ENCODE measurements around the gene OR10H1. TPM values are rescaled to one million over a fixed set of nuclear protein-coding genes. Genes with fewer than 3 reads are reported as not detected.
"Not testable (repeated sequence)": the region's sequence is repeated elsewhere in the genome, so short reads cannot be mapped to it uniquely, and the experiment has no call there.

The OR10H1 gene
- total RNA-seq, 4 donors from 2014 or later = not detected

- 76% methylated on average over 6 of the region's 6 CpGs for WGBS
- Histone ChIP-seq H3K36me3 (no peaks in the 10 kb centered on the region), H3K9me3 (no peaks in the 10 kb centered on the region), H3K4me1 (no peaks in the 10 kb centered on the region), H3K4me3 (no peak overlapping the region), H3K27me3 (peaks cover 0 to 43% (median 0%) of the 10 kb centered on the region in 4 donors), H3K27ac (replicated peaks in 1 of 4) (no peak overlapping the region)
- TF ChIP-seq CTCF (IDR thresholded peaks at IDR 0.05) (no peak), POLR2AphosphoS5 (IDR thresholded peaks at IDR 0.05) (no peak), POLR2A (IDR thresholded peaks at IDR 0.05; ENCODE audit: low read depth) (no peak), EP300 (IDR thresholded peaks at IDR 0.05) (no peak)
- DNase-seq (ENCODE audit: extremely low spot score) = no peak
- intact Hi-C loops (cut with DNase I) = no loop called here
Measured at GRCh38 chr19:15860522-15860921, 45.1 kb upstream of the OR10H1 start.

GRCh38 chr19:15859187-15859586, 43.7 kb upstream of the OR10H1 start:
- H3K27me3 ChIP-seq = peaks cover 0 to 37% (median 0%) of the 10 kb centered on the region in 4 donors
- no peak for TF ChIP-seq POLR2AphosphoS5 (IDR thresholded peaks at IDR 0.05)
- no peak for TF ChIP-seq CTCF (IDR thresholded peaks at IDR 0.05)
- no peak for TF ChIP-seq EP300 (IDR thresholded peaks at IDR 0.05)
- no peak for TF ChIP-seq POLR2A (IDR thresholded peaks at IDR 0.05; ENCODE audit: low read depth)
- H3K36me3 ChIP-seq = no peaks in the 10 kb centered on the region
- H3K4me1 ChIP-seq = no peaks in the 10 kb centered on the region
- no peak overlapping the region for H3K4me3 ChIP-seq
- no peaks in the 10 kb centered on the region for H3K9me3 ChIP-seq
- H3K27ac ChIP-seq (replicated peaks in 1 of 4) = no peak overlapping the region
- intact Hi-C loops (cut with DNase I) = no loop called here
- 73% methylated on average over 6 of the region's 6 CpGs for WGBS
- no peak for DNase-seq (ENCODE audit: extremely low spot score)

GRCh38 chr19:15850385-15850784, 34.9 kb upstream of the OR10H1 start:
- no peaks in the 10 kb centered on the region for H3K4me1 ChIP-seq
- no peak overlapping the region for H3K27ac ChIP-seq (replicated peaks in 1 of 4)
- intact Hi-C loops (cut with DNase I) = no loop called here
- WGBS = 71% methylated on average over 3 of the region's 3 CpGs
- no peak overlapping the region for H3K4me3 ChIP-seq
- peaks cover 0 to 6% (median 0%) of the 10 kb centered on the region in 4 donors for H3K9me3 ChIP-seq
- TF ChIP-seq CTCF (IDR thresholded peaks at IDR 0.05) (no peak), EP300 (IDR thresholded peaks at IDR 0.05) (no peak), POLR2A (IDR thresholded peaks at IDR 0.05; ENCODE audit: low read depth) (no peak), POLR2AphosphoS5 (IDR thresholded peaks at IDR 0.05) (no peak)
- no peaks in the 10 kb centered on the region for H3K36me3 ChIP-seq
- peaks cover 0 to 8% (median 0%) of the 10 kb centered on the region in 4 donors for H3K27me3 ChIP-seq
- no peak for DNase-seq (ENCODE audit: extremely low spot score)

- TF ChIP-seq POLR2A (IDR thresholded peaks at IDR 0.05; ENCODE audit: low read depth) (no peak), EP300 (IDR thresholded peaks at IDR 0.05) (no peak), CTCF (IDR thresholded peaks at IDR 0.05) (no peak), POLR2AphosphoS5 (IDR thresholded peaks at IDR 0.05) (no peak)
- intact Hi-C loops (cut with DNase I) = no loop called here
- no peaks in the 10 kb centered on the region for H3K4me1 ChIP-seq
- H3K27ac ChIP-seq (replicated peaks in 1 of 4) = no peak overlapping the region
- no peaks in the 10 kb centered on the region for H3K9me3 ChIP-seq
- H3K36me3 ChIP-seq = no peaks in the 10 kb centered on the region
- no peak for DNase-seq (ENCODE audit: extremely low spot score)
- WGBS = no CpG with 5 or more reads among the region's 6 CpGs
- H3K4me3 ChIP-seq = no peak overlapping the region
- H3K27me3 ChIP-seq = peaks cover 0 to 10% (median 0%) of the 10 kb centered on the region in 4 donors
Measured at GRCh38 chr19:15846923-15847322, 31.5 kb upstream of the OR10H1 start.

- H3K27ac ChIP-seq (replicated peaks in 1 of 4); H3K9me3 ChIP-seq; H3K4me1 ChIP-seq; H3K4me3 ChIP-seq; H3K36me3 ChIP-seq; DNase-seq (ENCODE audit: extremely low spot score); intact Hi-C loops (cut with DNase I): not testable (repeated sequence)
- WGBS = 43% methylated on average over 6 of the region's 8 CpGs
- peaks cover 0 to 12% (median 0%) of the 10 kb centered on the region in 4 donors for H3K27me3 ChIP-seq
Measured at GRCh38 chr19:15843894-15844222, 28.4 kb upstream of the OR10H1 start.
